Astrocyte of the cerebellum (primary cell): ENCODE measurements around the gene RNASEH2C.
"Not testable (repeated sequence)": the region's sequence is repeated elsewhere in the genome, so short reads cannot be mapped to it uniquely, and the experiment has no call there.

Source experiments
- DNase-seq: peaks from one replicate; pipeline ENCODE4 v3.0.0-alpha.2; 2011; ENCODE audit warnings: low read depth
- H3K4me3 ChIP-seq: 2 replicates; pipeline ENCODE4 v1.5.1; 2011; ENCODE audit warnings: mild to moderate bottlenecking, low read depth, low read length, moderate library complexity
- CTCF ChIP-seq: IDR thresholded peaks from 2 replicates; pipeline ENCODE4 v1.5.1; 2012; ENCODE audit warnings: low read length, low read depth, moderate library complexity, mild to moderate bottlenecking; ENCODE audit errors: missing control alignments
- in situ Hi-C: cut with HindIII; loops from 2 replicates; pipeline ENCODE4 v1.10.0; 2017; ENCODE audit warnings: low sequenced_read_pairs

RNASEH2C gene

GRCh38 chr11:65696802-65697552 lies 23.6 kb downstream of the RNASEH2C start:
- no peak for DNase-seq

GRCh38 chr11:65695459-65696241 lies 24.9 kb downstream of the RNASEH2C start:
- no peak for DNase-seq
- no peak for TF ChIP-seq CTCF

More at GRCh38 chr11:65696802-65697552, 23.6 kb downstream of the RNASEH2C start:
- no peak for TF ChIP-seq CTCF
- in situ Hi-C loops: no loop called here
- H3K4me3 ChIP-seq: no peak overlapping the region

GRCh38 chr11:65692367-65692766 lies 28.2 kb downstream of the RNASEH2C start:
- in situ Hi-C loops: no loop called here
- TF ChIP-seq CTCF: no peak
- H3K4me3 ChIP-seq: no peak overlapping the region
- no peak for DNase-seq

More at GRCh38 chr11:65695459-65696241, 24.9 kb downstream of the RNASEH2C start:
- H3K4me3 ChIP-seq: no peak overlapping the region
- in situ Hi-C loops: no loop called here

- DNase-seq, H3K4me3 ChIP-seq, in situ Hi-C loops: not testable (repeated sequence)
Observed at GRCh38 chr11:65691847-65692246, 28.8 kb downstream of the RNASEH2C start.

GRCh38 chr11:65685981-65686380 lies 34.6 kb downstream of the RNASEH2C start:
- DNase-seq: no peak
- in situ Hi-C loops: no loop called here
- TF ChIP-seq CTCF: no peak
- no peak overlapping the region for H3K4me3 ChIP-seq

- H3K4me3 ChIP-seq, DNase-seq, in situ Hi-C loops: not testable (repeated sequence)
Observed at GRCh38 chr11:65683480-65683879, 37.1 kb downstream of the RNASEH2C start.

GRCh38 chr11:65680192-65680743 lies 40.3 kb downstream of the RNASEH2C start:
- in situ Hi-C loops: no loop called here
- no peak for TF ChIP-seq CTCF
- DNase-seq: no peak
- no peak overlapping the region for H3K4me3 ChIP-seq
